Left ventricle myocardium superior (tissue), 1 donor: ENCODE results near the gene ARMC10. TPM values are rescaled to one million over a fixed set of nuclear protein-coding genes. Genes with fewer than 3 reads are reported as not detected.
"Not testable (repeated sequence)": the region's sequence is repeated elsewhere in the genome, so short reads cannot be mapped to it uniquely, and the experiment has no call there.

Experiments
- ATAC-seq: fragments of 200-7000 bp; cut with Tn5 transposase; one replicate; pipeline ENCODE4 v1.9.1; 2020; ENCODE audit warnings: mild to moderate bottlenecking, moderate library complexity
- DNase-seq: peaks from one replicate; pipeline ENCODE4 v3.0.0-alpha.2; 2020
- intact Hi-C: fragments of 100-400 bp; cut with micrococcal nuclease; formaldehyde crosslinking; loops from one replicate; pipeline ENCODE4 v1.11.0; 2022
- total RNA-seq: library from RNA; stranded (reverse); fragmentation: NEBNext Ultra II Directional; extraction: Animal tissue kit (Norgen Biotek cat#: 25700); gene quantifications from one replicate; pipeline ENCODE4 v1.2.1, GENCODE V29; 2021
- donor health status: DM: no; HTN: yes; CAD: no; lungs with severe emphysema.

The ARMC10 gene
- total RNA-seq, 1 donor from 2014 or later: 19.4 TPM

DNA sequence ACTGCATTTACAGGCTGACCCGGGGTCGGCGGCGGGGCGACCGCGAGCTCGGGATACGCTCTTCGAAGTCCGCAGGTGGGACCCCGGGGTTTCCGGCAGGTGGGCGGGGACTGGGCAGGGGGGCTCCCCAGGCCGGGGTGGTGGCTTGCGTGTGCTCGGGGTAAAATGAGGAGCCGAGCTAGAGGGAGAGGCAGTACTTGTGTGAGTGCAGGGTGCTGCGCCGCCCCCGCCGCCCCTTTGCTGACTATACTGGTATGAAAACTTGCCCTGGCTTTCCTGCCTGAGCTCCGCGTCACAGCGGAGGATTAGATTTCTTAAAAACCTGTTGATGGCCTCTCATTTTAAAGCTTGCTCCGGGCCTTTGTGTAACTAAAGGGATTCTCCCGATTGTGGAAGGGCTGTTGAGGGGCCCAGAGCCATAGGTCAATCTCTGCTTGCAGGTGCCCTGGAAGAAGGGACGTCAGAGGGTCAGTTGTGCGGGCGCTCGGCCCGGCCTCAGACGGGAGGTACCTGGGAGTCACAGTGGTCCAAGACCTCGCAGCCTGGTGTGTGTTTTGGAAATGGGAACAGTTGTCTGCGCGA lies 488 bp downstream of the ARMC10 start:
- intact Hi-C loops: no loop called here
- ATAC-seq: peak; percentile 14
- peak; percentile 64 for DNase-seq

DNA sequence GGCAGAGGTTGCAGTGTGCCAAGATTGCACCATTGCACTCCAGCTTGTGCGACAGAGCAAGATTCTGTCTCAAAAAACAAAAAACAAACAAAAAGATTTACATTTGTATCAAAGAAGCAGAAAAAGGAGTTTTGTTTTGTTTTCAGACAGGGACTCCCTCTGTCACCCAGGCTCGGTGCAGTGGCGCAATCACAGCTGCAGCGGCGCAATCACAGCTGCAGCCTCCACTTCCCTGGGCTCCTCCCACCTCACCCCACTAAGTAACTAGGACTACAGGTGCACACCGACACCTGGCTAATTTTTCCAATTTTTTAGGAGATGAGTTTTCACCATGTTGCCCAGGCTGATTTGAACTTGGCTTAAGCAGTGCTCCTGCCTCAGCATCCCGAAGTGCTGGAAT lies 1.8 kb downstream of the ARMC10 start:
- intact Hi-C loops: no loop called here
- DNase-seq: no peak

DNA sequence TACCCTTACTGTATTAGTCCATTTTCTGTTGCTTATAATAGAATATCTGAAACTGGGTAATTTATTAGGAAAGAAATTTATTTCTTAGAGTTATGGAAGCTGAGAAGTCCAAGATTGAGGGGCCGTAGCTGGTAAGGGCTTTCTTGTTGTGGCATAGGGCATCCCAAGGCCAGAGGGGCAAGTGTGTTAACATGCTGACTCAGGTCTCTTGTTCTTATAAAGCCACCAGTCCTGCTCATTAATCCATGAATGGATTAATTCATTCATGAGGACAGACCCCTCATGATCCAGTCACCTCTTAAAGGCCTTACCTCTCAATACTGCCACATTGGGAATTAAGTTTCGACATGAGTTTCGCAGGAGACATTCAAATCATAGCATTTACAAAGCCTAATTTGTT lies 2.4 kb downstream of the ARMC10 start:
- ATAC-seq (no peak), DNase-seq (no peak)
- intact Hi-C loops: no loop called here

More for the DNA sequence above, 1.8 kb downstream of the ARMC10 start:
- no peak for ATAC-seq

DNA sequence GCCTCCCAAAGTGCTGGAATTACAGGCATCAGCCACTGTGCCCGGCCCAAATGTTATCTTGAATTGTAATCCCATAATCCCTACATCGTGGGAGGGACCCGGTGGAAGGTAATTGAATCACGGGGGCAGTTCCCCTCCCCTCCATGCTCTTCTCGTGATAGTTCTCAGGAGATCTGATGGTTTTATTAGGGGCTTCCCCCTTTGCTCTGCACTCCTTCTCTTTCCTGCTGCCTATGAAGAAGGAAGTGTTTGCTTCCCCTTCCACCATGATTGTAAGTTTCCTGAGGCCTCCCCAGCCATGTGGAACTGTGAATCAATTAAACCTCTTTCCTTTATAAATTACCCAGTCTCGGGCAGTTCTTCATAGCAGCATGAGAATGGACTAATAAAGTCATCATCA lies 3.3 kb downstream of the ARMC10 start:
- intact Hi-C loops, ATAC-seq, DNase-seq: not testable (repeated sequence)

DNA sequence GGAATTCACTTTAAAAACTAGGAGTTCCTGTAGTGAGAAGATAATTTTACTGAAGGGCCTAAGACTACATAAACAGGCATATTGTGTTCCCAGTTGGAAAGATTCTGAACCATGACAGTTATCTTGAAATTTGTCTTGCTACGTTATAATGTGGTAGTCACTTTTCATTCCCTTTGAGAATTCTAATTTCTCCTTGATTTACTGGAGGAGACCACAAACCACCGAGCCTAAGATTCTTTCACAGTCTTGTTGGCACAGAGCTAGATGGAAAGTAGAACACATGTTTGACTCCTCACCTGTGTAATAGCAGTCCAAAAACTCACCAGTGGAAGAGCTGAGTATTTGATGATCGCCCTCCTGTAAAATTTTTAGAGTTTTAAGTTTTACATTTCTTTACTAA lies 4.9 kb downstream of the ARMC10 start:
- DNase-seq: no peak
- intact Hi-C loops: no loop called here
- ATAC-seq: no peak

DNA sequence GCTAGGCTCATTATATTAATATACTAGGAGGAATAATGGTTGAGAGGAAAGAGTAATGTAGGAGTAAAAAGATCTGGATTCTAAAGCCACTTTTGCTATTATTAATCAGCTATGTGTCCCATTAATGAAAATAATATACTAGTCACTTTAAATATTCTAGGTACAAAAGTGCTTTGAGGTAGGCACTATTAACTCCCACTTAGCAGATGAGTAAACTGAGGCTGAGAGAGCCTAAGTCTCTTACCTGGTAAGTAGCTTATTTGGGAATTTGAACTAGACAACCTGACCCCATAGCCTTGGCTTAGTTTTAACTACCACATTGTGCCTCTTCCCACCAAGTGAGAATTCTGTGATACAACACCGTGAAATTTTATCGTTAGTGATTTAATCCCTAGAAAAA lies 6.0 kb downstream of the ARMC10 start:
- ATAC-seq (no peak), DNase-seq (no peak)
- intact Hi-C loops: no loop called here

DNA sequence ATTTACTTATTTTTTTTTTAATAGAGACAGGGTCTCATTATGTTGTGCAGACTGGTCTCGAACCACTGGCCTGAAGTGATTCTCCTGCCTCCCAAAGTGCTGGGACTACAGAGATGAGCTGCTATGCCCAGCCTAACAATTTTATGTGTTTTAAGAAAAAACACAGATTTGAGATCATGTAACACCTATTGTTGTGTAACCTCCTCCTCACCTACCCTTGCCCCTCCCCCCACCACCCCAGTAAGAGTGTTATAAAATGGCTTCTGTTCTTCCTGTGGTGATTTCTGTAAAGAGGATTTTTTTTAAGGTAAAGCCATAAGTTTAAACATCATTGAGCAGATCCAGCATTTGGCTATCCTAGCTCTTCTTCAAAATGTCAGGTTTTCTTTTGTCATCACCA lies 7.6 kb downstream of the ARMC10 start:
- no peak for ATAC-seq
- no peak for DNase-seq
- intact Hi-C loops: no loop called here

DNA sequence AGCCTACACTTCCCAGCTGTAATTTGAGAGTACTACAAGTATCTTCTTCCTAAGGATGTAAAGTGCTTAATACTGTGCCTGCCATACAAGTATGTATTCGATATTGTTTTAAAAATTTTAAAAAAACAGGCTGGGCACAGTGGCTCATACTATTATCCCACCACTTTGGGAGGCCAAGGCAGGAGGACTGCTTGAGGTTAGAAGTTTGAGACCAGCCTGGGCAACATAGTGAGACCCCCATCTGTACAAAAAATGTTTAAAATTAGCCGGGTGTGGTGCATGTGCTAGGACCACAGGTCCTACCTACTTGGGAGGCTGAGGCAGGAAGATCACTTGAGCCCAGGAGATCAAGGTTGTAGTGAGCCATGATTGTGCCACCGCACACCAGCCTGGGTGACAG lies 8.3 kb downstream of the ARMC10 start:
- no peak for DNase-seq
- no peak for ATAC-seq
- intact Hi-C loops: no loop called here

DNA sequence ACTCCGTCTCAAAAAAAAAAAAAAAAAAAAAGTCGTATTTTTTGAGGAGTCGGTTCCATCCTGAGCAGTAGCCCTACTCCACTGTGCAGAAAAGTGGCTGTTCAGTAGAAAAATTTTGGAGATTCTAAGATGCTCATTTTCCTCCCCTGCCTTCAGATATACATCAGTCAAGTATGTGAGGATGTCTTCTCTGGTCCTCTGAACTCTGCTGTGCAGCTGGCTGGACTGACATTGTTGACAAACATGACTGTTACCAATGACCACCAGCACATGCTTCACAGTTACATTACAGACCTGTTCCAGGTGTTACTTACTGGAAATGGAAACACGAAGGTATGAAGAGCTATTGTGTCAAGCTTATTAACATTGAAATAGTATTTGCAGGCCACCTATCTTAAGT lies 17.4 kb downstream of the ARMC10 start:
- ATAC-seq, DNase-seq, intact Hi-C loops: not testable (repeated sequence)

DNA sequence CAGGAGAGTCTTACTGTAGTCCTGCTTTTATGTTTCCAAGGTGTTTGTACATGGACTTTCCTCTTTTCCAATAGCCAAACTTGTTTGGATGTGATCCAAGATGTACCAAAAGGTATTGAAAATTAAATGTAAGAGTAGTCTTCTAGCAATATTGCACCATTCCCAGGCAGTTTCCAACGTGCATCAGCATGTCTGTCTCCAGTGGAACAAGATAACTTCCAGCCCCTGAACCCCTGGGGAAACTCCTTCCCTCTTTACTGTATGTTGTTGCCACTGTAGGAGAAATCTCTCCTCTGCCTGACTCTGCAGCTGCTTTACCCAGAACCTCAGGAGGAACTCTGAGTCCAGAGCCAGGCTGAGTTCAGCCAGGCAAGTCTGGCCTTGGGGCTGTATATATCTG lies 18.5 kb downstream of the ARMC10 start:
- ATAC-seq: no peak
- intact Hi-C loops: no loop called here
- no peak for DNase-seq

DNA sequence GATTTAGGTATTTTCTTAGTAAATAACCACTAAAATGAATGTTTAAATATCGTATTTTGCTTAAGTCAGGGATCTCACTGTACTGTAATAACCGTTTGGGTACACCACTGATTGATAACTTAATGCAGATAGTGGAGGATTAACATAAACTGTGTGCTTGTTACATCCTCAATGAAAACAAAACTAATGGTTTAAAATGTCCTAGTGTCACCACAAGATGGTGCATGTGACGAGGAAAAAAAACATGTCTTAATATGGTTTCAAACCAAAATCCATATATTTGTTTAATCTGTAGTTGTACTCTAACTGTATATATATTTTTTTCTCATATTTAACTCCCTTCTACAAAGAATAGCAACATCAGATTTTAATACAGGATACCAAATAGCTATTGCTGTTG lies 19.2 kb downstream of the ARMC10 start:
- no peak for DNase-seq
- intact Hi-C loops: no loop called here
- no peak for ATAC-seq

DNA sequence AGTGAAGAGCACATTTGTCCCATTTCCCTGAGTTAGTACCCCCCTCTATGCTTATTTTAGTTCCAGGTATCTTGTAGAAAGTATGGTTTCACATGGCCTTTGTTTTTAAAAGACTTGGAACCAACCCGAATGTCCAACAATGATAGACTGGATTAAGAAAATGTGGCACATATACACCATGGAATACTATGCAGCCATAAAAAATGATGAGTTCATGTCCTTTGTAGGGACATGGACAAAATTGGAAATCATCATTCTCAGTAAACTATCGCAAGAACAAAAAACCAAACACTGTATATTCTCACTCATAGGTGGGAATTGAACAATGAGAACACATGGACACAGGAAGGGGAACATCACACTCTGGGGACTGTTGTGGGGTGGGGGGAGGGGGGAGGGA lies 20.6 kb downstream of the ARMC10 start:
- ATAC-seq, DNase-seq, intact Hi-C loops: not testable (repeated sequence)

DNA sequence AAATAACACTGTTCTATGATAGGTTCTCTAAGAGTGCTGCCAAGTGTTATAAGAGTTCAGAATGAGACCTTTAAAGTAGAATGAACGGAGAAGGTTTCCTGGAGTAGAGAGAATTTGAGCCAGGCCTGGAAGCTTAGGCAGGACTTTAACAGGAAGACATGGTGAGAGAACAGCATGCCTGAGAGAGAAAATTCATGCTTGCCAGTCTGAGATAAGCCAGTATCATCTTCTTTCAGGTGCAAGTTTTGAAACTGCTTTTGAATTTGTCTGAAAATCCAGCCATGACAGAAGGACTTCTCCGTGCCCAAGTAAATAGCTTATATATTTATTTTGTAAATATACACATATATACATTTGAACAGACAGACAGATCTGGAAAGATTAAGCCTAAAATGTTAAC lies 22.1 kb downstream of the ARMC10 start:
- intact Hi-C loops: no loop called here
- ATAC-seq (no peak), DNase-seq (no peak)

DNA sequence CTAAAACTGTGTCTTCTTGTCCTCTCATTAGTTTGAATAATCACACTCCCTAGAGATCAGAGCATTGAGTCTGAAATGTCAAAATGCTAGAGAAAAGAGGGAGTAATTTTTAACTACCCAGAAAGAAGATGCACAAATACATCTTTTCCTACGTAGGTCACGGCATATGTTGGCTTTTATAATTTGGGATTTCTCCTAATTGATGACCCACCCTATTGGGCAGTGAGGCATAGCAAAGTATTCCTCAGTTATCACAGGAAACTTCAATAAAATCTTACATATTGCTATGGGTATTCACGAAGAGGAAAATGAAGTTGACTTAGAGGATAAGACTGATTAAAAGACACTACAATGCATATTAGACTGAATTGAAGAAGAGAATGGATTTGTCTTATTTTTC lies 25.4 kb downstream of the ARMC10 start:
- intact Hi-C loops: no loop called here
- ATAC-seq (no peak), DNase-seq (no peak)

DNA sequence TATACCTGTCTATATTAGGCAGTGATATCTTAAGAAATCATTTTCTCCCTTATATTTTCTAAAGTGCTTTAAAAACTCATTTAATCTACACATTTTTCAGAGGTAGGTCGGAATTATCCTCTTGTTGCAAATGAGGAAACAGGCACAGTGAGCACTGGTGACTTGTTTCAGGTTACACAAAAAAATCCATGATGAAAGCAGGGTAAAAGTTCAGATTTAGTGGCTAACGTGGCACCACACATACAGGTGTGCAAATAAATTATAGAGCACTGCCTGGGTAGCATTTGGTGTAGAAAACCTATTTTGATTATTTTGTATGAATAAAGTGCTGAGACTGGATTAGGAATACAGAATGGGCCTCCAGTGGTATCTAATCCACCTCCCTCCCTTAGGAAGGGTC lies 26.6 kb downstream of the ARMC10 start:
- intact Hi-C loops: no loop called here
- no peak for DNase-seq
- ATAC-seq: no peak

DNA sequence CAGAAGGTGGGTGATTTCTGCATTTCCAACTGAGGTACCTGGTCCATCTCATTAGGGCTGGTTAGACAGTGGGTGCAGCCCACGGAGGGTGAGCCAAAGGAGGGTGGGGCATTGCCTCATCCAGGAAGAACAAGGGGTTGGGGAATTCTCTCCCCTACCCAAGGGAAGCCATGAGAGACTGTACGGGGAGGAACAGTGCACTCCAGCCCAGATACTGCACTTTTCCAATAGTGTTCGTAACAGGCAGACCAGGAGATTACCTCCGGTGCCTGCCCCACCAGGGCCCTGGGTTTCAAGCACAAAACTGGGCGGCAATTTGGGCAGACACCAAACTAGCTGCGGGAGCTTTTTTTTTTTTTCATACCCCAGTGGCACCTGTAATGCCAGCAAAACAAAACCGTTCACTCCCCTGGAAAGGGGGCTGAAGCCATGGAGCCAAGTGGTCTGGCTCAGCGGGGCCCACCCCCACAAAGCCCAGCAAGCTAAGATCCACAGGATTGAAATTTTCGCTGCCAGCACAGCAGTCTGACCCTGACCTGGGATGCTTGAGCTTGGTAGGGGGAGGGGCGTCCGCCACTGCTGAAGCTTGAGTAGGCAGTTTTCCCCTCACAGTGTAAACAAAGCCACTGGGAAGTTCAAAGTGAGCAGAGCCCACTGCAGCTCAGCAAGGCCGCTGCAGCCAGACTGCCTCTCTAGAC lies 31.2 kb downstream of the ARMC10 start:
- intact Hi-C loops: no loop called here
- no peak for ATAC-seq
- no peak for DNase-seq

DNA sequence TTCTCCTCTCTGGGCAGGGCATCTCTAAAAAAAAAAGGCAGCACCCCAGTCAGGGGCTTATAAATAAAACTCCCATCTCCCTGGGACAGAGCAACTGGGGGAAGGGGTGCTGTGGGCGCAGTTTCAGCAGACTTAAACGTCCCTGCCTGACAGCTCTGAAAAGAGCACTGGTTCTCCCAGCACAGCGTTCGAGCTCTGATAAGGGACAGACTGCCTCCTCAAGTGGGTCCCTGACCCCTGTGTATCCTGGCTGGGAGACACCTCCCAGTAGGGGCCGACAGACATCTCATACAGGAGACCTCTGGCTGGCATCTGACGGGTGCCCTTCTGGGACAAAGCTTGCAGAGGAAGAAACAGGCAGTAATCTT lies 31.7 kb downstream of the ARMC10 start:
- DNase-seq, ATAC-seq, intact Hi-C loops: not testable (repeated sequence)

DNA sequence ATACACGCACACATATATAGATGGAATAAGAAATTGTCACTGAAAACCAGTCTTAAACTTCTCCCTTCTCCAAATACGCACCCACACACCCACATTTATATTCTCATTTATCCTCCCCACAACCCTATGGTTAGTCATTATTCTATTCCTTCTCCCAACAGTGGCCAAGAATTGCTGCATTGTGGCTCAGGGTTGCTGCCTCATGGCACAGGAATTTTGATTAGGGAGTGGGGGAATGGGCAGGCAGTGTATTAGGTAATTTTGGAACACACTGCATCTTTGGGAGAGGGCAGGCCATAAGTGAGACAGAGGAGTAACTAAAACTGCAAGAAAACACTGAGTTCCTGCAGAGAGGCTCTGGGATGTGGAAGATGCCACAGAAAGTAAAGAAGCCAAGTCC lies 38.2 kb downstream of the ARMC10 start:
- ATAC-seq: no peak

DNA sequence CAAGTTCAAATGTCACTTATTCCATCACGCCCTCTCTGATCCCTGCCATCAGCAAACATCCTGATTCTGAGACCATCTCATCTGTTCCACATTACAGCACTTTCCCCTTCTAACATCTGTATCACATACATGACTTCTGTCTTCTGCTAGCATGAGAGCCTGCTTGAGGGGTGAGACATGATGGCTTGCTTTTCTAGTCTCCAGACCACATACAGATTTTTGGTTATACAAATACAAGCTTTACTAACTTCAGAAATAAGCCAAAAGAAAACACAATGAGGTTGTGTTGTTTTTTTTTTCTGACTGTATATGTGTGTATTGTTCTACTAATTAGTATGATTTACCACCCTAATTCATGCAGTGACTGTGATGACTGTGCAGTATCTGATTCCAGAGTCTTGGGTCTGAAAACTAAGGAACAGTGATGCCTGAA lies 39.7 kb downstream of the ARMC10 start:
- no peak for DNase-seq
- no peak for ATAC-seq
- intact Hi-C loops: no loop called here

More for the DNA sequence above, 38.2 kb downstream of the ARMC10 start:
- DNase-seq: no peak
- intact Hi-C loops: no loop called here

DNA sequence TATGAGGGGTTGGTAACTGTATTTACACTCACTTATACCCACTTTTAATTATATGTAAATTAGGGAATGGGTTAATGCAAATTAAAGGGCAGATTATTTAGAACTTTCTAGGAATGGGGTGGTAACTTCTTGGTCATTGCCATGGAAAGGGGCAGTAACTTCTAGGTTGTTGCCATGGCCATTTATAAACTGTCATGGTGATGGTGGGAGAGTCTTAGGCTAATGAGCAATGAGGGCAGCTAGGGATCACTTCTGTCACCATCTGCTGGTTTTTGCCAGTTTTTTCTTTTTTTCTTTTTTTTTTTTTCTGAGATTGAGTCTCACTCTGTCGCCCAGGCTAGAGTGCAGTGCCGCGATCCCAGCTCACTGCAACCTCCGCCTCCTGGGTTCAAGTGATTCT lies 40.8 kb downstream of the ARMC10 start:
- intact Hi-C loops: no loop called here
- ATAC-seq: no peak
- DNase-seq: no peak

DNA sequence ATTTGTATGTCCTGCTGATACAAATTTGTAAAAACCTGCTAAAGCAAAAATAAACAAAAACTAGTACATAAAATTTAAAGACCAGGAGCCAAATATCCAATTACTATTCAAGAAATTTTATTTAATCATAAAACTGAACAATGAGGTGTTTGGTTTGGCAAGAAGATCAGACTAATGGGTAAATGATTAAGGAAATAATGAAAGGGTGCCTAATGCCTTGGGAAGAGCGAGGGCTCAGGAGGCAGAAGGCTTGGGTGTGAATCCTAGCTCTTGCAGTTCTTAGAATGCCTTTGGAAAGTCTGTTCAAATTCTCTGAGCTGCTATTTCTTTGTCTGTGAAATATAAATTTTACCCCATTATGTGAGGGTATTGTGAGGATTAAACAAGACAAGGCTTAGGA lies 41.6 kb downstream of the ARMC10 start:
- no peak for ATAC-seq
- intact Hi-C loops: no loop called here
- no peak for DNase-seq
